ENCODE data around the gene ZNF768.

DNA sequence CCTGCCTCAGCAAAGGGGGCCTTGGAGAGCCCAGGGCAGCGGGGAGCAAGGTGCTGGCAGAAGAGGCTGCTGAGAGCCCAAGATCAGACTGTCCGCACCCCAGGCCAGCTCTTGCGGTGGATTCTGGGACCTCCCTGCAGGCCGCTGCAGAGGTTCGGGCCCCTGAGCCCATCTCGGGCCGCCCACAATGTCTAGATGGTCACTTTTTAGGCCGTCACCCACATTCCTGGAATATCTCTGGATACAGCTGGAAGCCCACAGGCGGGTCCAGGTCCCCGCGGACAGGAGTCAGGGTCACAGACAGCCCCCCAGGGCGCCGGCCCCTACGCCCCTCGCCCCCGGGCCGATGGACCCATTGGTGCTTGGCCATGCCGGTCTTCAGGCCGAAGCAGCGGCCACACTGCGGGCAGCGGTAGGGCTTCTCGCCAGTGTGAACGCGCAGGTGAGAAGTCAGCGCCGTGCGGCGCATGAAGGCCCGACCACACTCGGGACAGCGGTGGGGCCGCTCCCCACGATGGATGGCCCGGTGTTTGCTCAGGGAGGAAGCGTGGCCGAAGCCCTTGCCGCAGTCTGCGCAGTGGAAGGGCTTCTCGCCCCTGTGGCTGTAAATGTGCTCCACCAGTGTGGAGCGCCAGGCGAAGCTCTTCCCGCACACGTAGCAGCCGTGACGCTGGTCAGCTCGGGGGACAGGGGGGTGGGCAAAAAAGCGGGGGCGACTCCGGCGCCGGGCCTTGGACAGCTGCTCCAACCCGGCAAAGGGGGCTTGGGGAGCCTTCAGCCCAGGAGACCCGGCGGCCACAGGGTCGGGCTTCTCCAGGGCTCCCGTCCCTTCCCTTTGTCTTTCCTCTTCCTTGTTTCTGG lies 6.1 kb upstream of the ZNF768 start:
- TF ChIP-seq CTCF (IDR thresholded peaks at IDR 0.05): no peak
- no peak for TF ChIP-seq POLR2A (IDR thresholded peaks at IDR 0.05)

All from uterus (tissue), 2 donors.